Cardiac septum (tissue), 1 donor: Measurements from ENCODE around the gene FGD4. TPM values are rescaled to one million over a fixed set of nuclear protein-coding genes. Genes with fewer than 3 reads are reported as not detected.
"Not testable (repeated sequence)": the region's sequence is repeated elsewhere in the genome, so short reads cannot be mapped to it uniquely, and the experiment has no call there.

Experiments used
- DNase-seq: peaks from one replicate; pipeline ENCODE4 v3.0.0-alpha.2; 2020; ENCODE audit warnings: low spot score
- intact Hi-C: fragments of 100-400 bp; cut with DNase I; formaldehyde crosslinking; loops from one replicate; pipeline ENCODE4 v1.14.0; 2022
- total RNA-seq: library from RNA; stranded (reverse); fragmentation: NEBNext Ultra II Directional; extraction: Animal tissue kit (Norgen Biotek cat#: 25700); gene quantifications from one replicate; pipeline ENCODE4 v1.2.1, GENCODE V29; 2021
- donor health status: DM: no; HTN: no; CAD: no.

The FGD4 gene
- total RNA-seq, 1 donor from 2014 or later: 19.4 TPM

DNA sequence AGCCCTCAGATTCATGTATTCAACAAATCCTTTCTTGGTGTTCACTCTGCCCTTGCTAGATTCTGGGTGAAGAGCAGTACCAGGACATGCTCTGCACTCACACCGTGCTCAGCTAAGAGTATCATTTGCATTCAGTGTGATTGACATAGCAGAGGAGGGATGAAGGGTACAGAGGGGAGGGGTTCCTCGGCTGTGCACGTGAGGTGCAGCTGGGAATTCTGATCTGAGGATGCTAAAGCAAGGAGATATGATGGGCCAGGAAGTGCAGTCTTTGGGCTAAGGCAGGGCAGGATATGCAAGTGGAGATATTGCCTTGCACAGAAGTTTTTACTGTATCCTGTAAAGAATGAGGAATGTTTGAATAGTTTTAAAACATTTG lies 108.6 kb downstream of the FGD4 start:
- intact Hi-C loops: no loop called here
- DNase-seq: no peak

DNA sequence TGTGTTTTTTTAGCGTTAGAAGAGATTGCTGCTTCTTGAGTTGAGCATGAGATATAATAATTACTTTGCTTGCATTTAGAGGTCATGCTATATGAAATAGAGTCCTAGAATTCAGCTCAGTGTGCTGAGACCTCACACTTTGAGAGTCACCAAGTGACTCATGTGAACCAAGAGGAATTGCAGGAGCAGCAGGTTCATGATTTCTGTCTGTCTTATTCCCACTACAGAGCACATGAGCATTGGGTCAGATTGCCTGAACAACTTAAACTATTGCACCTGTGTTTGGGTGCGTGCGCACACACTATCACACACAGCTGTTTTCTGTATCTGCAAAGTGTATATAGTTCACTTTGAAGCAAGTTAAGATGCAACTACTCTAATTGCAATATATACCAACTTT lies 109.3 kb downstream of the FGD4 start:
- intact Hi-C loops: no loop called here
- DNase-seq: no peak

DNA sequence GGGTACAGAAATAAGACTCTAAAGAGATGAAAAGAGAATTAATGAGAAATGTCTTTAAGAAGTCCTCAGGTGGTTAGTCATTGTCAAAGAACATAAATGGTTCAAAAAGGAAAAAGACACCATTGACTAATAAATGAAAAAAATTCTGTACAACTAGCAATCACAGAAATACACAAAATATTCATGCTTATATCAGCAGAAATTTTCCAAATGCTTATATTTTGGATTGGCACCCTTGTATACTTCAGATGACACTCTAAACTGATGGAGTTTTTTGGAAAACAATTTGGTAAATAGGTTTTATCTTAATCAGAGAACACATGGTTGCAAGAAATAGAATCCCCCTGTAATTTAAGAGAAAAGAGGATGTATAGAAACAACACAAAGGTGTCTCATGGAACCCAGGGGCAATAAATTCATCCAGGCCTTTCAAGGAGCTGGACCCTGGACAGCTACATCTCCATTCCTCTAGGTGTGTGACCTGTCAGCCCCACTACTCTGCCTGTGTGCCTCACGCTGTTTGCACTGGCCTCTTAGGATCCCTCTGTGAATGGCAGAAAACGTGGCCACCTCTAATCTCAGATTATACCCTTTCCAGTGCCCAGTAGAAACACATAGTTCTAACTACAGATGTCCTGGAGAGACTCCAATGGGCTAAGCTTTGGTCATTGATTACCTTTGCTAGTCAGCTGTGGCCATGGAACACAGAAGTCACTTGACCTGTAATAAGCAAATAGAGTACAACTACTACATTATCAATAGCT lies 110.2 kb downstream of the FGD4 start:
- intact Hi-C loops: no loop called here
- DNase-seq: no peak

DNA sequence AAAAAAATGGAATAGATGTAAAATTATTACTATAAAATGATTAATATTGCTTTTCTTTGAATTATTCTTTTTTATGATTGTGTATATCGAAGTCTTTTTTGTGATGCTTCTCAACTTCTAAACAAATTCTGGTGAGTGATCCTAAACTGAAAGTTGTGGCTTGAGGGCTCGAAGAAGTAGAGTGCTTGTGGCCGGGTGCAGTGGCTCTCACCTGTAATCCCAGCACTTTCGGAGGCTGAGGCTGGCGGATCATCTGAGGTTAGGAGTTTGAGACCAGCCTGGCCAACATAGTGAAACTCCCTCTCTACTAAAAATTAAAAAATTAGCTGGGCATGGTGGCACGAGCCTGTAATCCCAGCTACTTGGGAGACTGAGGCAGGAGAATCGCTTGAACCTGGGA lies 112.6 kb downstream of the FGD4 start:
- intact Hi-C loops, DNase-seq: not testable (repeated sequence)

DNA sequence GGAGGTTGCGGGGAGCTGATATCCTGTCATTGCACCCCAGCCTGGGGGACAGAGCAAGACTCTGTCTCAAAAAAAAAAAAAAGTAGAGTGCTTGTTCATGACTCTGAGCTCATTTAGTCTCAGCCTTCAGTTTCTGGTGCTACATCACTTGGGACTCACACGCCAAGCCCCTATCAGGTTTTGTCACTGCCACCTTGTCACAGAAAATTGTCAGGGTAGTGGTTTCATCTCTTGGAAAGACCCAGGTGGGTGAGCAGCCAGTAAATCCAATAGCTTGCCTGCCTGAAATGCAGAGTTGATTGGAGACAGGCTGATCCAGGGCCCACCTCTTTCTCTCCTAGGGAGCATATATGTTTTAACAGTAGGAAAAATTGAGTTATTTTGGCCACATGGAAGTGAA lies 113.0 kb downstream of the FGD4 start:
- no peak for DNase-seq

DNA sequence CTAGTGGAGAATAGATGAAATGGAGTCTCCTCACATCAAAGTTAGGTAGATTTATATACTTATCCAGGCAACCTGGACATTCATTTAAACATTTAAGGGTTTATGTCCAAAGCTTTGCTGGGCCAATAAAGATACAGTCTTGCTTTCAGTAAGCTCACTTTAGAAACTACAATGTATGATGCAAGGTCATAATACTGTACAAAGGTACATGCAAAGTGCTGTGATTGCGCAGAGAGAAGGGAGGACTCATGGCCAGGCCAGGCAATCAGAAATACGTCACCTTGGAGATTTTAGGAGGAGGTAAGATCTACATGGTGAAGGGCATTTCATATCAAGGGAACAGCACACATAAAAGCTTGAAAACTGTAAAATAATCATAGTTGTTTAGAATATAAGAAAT lies 113.6 kb downstream of the FGD4 start:
- intact Hi-C loops: no loop called here
- no peak for DNase-seq

More for the DNA sequence above, 113.0 kb downstream of the FGD4 start:
- intact Hi-C loops: no loop called here

DNA sequence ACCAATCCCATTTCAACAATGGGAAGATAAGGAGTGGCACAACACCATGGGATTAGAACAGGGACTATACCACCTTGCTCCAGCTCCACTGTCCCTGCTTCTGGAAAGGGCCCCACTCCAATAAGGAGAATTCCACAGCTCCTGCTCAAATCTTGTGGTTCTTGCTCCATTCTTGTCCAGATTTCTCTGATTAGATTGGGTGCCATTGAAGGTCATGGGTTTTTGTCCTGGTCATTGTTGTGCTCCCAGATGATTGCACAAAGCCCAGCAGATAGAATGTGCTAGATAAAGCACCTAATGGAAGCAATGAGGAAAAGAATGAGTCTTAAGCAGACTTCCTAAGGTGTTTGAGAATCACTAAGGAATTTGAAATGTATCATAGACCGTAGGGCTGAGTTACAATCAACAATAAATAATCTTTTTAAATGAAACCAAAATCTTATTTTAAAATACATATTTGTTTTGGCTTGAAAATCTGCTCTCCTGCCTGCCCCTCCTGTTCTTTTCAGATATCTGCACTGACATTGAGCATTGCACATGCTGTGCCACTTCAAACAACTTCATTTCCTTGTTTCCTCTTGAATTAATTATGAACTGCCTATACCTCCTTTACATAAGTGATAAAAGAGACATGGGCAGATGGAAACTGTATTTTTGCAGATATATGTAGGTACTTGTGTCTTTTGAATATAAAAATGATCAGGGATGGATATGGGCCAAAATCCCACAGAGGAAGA lies 115.9 kb downstream of the FGD4 start:
- no peak for DNase-seq
- intact Hi-C loops: no loop called here

DNA sequence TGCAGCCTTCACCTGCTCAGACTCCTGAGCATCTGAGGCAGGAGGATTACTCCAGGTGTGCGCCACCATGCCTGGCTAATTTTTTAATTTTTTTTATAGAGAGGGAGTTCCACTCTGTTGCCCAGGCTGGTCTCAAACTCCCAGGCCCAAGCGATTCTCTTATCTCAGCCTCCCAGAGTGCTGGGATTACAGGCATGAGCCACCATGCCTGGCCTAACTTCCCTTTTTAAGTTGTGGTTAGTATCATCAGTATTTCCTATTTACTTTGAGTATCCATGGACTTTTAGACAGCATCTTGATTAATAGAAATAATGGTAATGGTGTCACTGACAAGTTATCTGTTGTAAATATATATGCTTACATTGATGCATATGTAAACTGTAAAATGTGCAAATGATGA lies 116.9 kb downstream of the FGD4 start:
- DNase-seq: no peak
- intact Hi-C loops: no loop called here

DNA sequence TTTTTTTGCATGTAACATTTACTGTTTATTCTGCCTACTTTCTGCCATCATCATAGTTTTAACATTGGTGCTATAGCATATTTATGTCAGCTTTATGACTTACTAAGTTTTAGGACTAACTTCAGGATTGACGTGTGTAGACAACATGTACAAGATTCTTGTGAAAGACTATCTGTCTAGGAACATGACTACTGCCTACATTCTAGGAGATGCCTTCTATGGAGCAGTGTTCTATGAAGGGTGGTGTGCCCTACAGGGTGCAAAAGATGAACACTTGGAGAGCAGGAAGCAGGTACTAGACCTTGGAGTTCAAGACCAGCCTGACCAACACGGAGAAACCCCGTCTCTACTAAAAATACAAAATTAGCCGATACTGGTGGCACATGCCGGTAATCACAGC lies 118.6 kb downstream of the FGD4 start:
- intact Hi-C loops: no loop called here
- no peak for DNase-seq

DNA sequence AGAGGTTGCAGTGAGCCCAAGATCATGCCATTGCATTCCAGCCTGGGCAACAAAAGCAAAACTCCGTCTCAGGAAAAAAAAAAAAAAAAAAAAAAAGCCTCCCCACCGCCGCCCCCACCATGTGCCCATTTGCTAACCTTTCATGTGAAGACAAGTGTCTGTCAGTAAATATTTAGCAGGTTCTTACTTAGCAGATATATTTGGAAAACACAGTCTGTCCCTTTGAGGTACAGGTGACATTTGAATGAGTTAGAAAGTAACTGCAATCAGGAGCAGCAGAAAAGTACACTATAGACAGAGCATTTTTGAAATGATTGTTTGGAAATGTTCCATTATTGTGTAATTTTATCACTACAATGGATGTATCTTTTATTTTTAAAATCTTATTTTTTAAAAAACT lies 119.7 kb downstream of the FGD4 start:
- intact Hi-C loops: no loop called here
- no peak for DNase-seq

DNA sequence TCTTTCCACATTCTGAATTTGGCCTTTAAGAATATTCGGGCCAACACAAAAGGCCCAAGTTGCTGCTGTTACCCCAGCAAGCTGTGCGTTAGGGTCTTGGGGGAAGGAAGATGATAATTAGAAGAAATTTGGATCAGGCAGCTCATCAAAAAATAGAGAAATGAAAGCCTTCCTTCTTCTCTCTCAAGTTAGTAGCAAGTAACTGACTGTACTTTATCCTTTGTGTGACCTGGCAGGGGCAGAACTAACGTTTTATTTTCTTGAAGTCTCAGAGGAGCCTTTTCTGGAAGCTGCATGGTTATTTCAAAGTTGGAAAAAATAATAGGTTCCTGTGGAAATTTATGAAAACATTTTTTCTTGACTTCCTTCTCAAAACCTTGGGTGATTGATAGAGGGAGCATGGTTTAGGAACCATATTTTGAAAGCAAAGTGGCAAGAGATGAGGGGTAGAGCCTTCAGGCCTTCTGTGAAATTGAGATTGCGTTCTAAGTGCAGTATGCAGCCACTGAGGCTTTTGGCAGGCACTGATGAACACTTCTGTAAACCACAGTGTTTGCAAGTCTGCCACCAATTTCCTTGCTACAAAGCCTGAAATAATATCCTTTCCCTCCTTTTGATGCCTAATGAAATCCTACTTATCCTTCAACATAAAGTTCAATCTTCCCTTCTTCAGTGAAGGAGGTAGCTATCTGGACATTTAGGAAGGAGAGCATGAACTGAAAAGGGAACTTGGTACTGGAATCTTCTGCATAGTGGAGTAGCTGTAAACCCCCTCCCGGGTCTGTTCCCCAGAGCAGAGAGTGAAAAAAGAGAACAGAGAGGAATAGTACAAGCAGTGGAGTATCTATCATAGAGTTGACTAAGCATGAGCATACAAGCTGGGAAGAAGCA lies 123.2 kb downstream of the FGD4 start:
- no peak for DNase-seq
- intact Hi-C loops: no loop called here

DNA sequence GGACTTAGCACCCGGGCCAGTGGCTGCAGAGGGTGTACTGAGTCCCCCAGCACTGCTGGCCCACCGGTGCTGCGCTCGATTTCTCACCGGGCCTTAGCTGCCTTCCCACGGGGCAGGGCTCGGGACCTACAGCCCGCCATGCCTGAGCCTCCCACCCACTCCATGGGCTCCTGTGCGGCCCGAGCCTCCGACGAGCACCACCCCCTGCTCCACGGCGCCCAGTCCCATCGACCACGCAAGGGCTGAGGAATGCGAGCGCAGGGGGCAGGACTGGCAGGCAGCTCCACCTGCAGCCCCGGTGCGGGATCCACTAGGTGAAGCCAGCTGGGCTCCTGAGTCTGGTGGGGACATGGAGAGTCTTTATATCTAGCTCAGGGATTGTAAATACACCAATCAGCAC lies 126.4 kb downstream of the FGD4 start:
- DNase-seq, intact Hi-C loops: not testable (repeated sequence)

DNA sequence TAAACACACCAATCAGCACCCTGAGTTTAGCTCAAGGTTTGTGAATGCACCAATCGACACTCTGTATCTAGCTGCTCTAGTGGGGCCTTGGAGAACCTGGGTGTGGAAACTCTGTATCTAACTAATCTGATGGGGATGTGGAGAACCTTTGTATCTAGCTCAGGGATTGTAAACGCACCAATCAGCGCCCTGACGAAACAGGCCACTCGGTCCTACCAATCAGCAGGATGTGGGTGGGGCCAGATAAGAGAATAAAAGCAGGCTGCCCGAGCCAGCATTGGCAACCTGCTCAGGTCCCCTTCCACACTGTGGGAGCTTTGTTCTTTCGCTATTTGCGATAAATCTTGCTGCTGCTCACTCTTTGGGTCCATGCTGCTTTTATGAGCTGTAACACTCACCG lies 127.0 kb downstream of the FGD4 start:
- intact Hi-C loops: not testable (repeated sequence)

DNA sequence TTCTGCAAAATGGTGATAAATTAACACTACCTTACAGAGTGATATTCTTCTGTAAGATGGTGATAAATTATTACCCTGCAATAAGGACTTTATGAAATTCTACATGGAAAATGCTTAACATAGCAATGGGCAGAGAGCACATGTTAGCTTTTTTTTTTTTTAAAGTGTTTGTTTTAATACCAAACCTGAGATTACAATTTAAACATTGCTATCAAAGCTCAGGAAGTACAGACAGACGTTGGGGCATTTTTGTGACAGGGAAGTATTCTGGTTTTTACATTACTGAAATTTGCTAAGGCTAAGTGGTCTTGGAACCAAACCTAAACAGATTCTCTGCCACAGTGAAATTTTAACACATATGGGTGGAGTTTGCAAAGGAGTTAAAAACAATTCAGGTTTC lies 133.1 kb downstream of the FGD4 start:
- intact Hi-C loops: loop anchor here (10.0 kb wide), 1 partner anchor 48 kb away; no protein-coding TSS in a partner anchor

More for the DNA sequence above, 127.0 kb downstream of the FGD4 start:
- not testable (repeated sequence) for DNase-seq

DNA sequence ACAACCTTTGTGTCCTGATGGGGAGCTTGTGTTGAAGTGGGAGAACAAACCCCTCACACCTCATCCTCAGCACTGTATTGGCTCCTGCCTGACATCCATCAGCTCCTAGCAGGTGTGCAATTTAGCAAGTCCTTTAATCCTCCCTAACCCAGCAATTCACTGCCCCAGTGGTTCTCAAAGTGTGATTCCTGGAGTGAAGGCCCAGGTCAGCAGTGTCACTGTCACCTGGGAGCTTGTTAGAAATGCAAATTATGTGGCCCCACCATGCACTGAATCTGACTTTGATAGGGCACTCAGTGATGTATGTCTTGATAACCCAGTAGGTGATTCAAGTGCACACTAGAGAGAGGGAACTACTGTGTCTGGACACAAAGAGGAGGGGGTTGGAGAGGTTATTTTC lies 133.6 kb downstream of the FGD4 start:
- no peak for DNase-seq
- intact Hi-C loops: loop anchor here (10.0 kb wide), 1 partner anchor 48 kb away; no protein-coding TSS in a partner anchor

More for the DNA sequence above, 133.1 kb downstream of the FGD4 start:
- no peak for DNase-seq

DNA sequence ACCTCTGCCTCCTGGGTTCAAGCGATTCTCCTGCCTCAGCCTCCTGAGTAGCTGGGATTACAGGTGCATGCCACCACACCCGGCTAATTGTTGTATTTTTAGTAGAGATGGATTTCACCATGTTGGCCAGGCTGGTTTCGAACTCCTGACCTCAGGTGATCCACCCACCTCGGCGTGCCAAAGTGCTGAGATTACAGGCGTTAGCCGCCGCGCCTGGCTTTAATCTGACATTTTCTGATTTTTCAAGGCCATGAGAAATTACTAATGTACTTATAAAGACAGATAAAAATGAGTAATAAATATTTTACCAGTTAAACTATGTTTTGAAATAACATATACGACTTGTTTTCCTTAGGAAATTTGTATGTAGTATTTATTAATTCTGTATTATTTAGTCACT lies 134.1 kb downstream of the FGD4 start:
- DNase-seq: not testable (repeated sequence)
- intact Hi-C loops: loop anchor here (10.0 kb wide), 1 partner anchor 49 kb away; no protein-coding TSS in a partner anchor

DNA sequence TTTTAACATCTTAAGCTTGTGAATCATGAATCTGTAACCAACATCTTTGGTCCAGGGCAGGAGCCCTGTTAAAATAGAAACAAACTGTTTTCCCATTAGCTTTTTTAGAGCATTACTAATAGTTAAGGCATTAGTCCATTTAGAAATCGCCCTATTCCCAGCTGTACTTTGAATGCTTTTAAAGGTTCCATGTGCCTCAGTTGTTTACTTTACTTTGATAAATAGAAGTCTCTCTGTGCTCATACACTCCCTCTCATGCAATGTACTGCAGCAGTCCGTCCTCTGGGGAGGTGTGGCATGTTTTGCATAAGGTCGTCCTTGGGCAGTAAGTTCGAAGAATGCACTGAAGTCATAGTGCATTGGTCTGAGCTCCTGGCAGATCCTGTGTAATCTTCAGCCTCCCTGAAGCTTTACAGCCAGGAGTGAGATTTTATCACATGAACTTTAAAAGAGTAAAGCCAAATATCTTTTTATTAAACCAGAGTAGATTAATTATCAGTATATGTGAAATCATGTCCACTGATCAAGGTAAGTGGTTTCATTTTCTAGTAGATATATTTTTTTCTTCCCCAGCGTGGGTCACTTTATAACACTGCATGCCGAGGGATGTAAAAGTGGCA lies 134.7 kb downstream of the FGD4 start:
- intact Hi-C loops: loop anchor here (10.0 kb wide), 1 partner anchor 49 kb away; no protein-coding TSS in a partner anchor
- DNase-seq: no peak

DNA sequence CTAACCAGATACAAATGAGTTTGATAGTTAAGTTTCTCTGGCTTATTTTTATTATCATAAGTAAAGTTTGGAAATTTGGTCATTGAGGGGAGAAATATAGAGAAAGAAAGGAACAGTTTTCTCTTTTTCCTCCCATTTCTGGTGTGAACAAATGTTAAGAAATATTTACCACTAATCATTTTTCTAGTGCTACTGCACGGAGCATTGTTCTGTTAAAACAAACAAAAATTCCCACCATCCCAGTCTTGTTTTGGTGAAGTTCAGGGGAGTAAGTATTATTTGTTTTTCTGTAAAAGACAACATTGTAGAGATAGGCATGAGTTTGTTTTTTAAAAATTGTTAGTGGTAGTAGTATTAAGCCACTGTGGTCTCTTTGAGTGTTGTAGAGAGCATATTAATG lies 135.3 kb downstream of the FGD4 start:
- intact Hi-C loops: loop anchor here (10.0 kb wide), 1 partner anchor 50 kb away; no protein-coding TSS in a partner anchor
- no peak for DNase-seq

DNA sequence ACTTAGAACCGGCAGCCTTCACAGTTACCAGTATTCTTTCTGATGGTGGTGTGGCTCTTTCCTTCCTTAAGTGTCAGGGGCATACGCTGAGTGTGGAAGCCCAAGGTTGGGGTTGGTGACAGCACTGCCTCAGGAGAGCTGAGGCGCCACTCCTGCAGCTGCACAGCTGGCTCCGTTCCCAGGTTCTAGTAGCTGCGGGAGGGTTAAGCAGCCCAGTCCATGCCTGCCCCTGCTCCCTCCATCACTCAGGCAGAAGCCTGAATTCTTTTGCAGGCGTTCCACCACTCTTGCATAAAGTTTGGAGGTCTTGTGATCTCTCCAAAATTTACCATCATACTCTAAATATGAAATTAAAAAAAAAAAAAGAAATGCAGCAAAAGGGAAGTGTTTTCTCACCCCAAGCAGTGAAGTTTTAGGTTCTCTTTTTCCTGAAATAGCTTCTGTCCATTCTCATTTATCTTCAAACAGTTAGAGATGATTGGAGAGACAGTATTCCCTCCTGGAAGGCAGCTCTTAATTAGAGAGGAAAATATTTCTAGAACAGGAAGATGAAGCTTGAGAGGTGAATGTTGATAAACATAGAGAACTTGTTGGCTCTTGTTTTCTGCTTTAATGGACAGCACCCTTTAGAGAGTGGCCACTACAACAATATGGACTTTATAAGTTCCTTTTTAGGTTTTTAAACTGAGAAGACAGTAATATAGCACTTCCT lies 136.1 kb downstream of the FGD4 start:
- intact Hi-C loops: loop anchor here (10.0 kb wide), 1 partner anchor 51 kb away; no protein-coding TSS in a partner anchor

More for the DNA sequence above, 136.1 kb downstream of the FGD4 start:
- DNase-seq: peak; percentile 90
